HEK293 (cell line): ENCODE data around the gene ZNF429.
"Not testable (repeated sequence)": the region's sequence is repeated elsewhere in the genome, so short reads cannot be mapped to it uniquely, and the experiment has no call there.

Source experiments
- CTCF ChIA-PET: fragments of 350-600 bp; formaldehyde crosslinking; extraction: SDS; loops from one replicate; lab custom pipeline; 2021; ENCODE audit warnings: antibody characterized with exemption; lab: Yijun Ruan, JAX
- POLR2A ChIA-PET: fragments of 300-600 bp; formaldehyde crosslinking; extraction: SDS; loops from one replicate; lab custom pipeline; 2020; ENCODE audit warnings: antibody characterized with exemption, inconsistent platforms; lab: Yijun Ruan, JAX
- H3K27ac ChIP-seq: fragments of 200-500 bp; sonication (Bioruptor generic); 2 replicates; pipeline ENCODE4 v1.5.1; 2014; ENCODE audit warnings: low read depth, low read length, control low read depth, inconsistent platforms; ENCODE audit errors: extremely low read depth
- H3K36me3 ChIP-seq, 2 experiments: fragments of 200-500 bp in 1 of 2; sonication (Bioruptor generic) in 1 of 2; 1 replicate in 1 of 2; 2 replicates in 1 of 2; pipeline ENCODE4 v1.5.1; 2014 to 2017; ENCODE audit warnings: inconsistent platforms in 2 of 2, low read length in 2 of 2; ENCODE audit not compliant: control insufficient read depth in 2 of 2, insufficient read depth in 1 of 2
- H3K4me1 ChIP-seq: fragments of 200-500 bp; sonication (Bioruptor generic); 2 replicates; pipeline ENCODE4 v1.5.1; 2014; ENCODE audit warnings: mild to moderate bottlenecking, low read length, inconsistent platforms; ENCODE audit not compliant: control insufficient read depth, insufficient read depth
- H3K4me3 ChIP-seq: 2 replicates; pipeline ENCODE4 v1.5.1; 2011; ENCODE audit warnings: low read depth, mild to moderate bottlenecking, control low read depth, low read length, moderate library complexity
- H3K9me3 ChIP-seq: fragments of 200-500 bp; sonication (Bioruptor generic); 2 replicates; pipeline ENCODE4 v1.5.1; 2014; ENCODE audit warnings: low read depth, low read length, inconsistent platforms; ENCODE audit not compliant: control insufficient read depth, insufficient read depth
- GLIS1 ChIP-seq: fragments of 450-650 bp; formaldehyde crosslinking; IDR thresholded peaks from 2 replicates; pipeline ENCODE4 v1.5.1; 2016; ENCODE audit warnings: missing biosample characterization, missing genetic modification characterization
- KLF1 ChIP-seq: fragments of 450-650 bp; formaldehyde crosslinking; IDR thresholded peaks from 2 replicates; pipeline ENCODE4 v1.5.1; 2016; ENCODE audit warnings: missing biosample characterization, missing genetic modification characterization
- KLF16 ChIP-seq: fragments of 450-650 bp; formaldehyde crosslinking; IDR thresholded peaks from 2 replicates; pipeline ENCODE4 v1.5.1; 2017; ENCODE audit warnings: missing biosample characterization, missing genetic modification characterization
- TSHZ1 ChIP-seq: fragments of 450-650 bp; formaldehyde crosslinking; IDR thresholded peaks from 2 replicates; pipeline ENCODE4 v1.5.1; 2016; ENCODE audit warnings: missing biosample characterization, missing genetic modification characterization, borderline replicate concordance
- ZNF169 ChIP-seq: fragments of 450-650 bp; formaldehyde crosslinking; IDR thresholded peaks from 2 replicates; pipeline ENCODE4 v1.5.1; 2016; ENCODE audit warnings: missing biosample characterization, missing genetic modification characterization
- ZNF184 ChIP-seq: fragments of 450-650 bp; IDR thresholded peaks from 2 replicates; pipeline ENCODE4 v1.5.1; 2018; ENCODE audit warnings: missing biosample characterization, mild to moderate bottlenecking, missing genetic modification characterization
- ZNF23 ChIP-seq: fragments of 450-650 bp; formaldehyde crosslinking; IDR thresholded peaks from 2 replicates; pipeline ENCODE4 v1.5.1; 2016; ENCODE audit warnings: missing biosample characterization, missing genetic modification characterization, borderline replicate concordance
- ZNF266 ChIP-seq: fragments of 450-650 bp; formaldehyde crosslinking; IDR thresholded peaks from 2 replicates; pipeline ENCODE4 v1.5.1; 2016; ENCODE audit warnings: missing biosample characterization, missing genetic modification characterization, low read depth
- ZNF335 ChIP-seq: fragments of 450-650 bp; formaldehyde crosslinking; conservative IDR thresholded peaks from 2 replicates; pipeline ENCODE4 v1.5.1; 2016; ENCODE audit warnings: missing biosample characterization, missing genetic modification characterization
- ZNF530 ChIP-seq: fragments of 450-650 bp; formaldehyde crosslinking; IDR thresholded peaks from 2 replicates; pipeline ENCODE4 v1.5.1; 2016; ENCODE audit warnings: low read depth, missing biosample characterization, missing genetic modification characterization
- ZNF549 ChIP-seq: fragments of 450-650 bp; IDR thresholded peaks from 2 replicates; pipeline ENCODE4 v1.5.1; 2018; ENCODE audit warnings: missing biosample characterization, missing genetic modification characterization, mild to moderate bottlenecking, inconsistent platforms, moderate library complexity
- ZNF558 ChIP-seq: fragments of 450-650 bp; formaldehyde crosslinking; IDR thresholded peaks from 2 replicates; pipeline ENCODE4 v1.5.1; 2016; ENCODE audit warnings: missing biosample characterization, missing genetic modification characterization
- ZNF596 ChIP-seq: fragments of 450-650 bp; IDR thresholded peaks from 2 replicates; pipeline ENCODE4 v1.5.0; 2018; ENCODE audit warnings: missing biosample characterization, mild to moderate bottlenecking, missing genetic modification characterization, moderate library complexity
- ZNF843 ChIP-seq: fragments of 450-650 bp; formaldehyde crosslinking; IDR thresholded peaks from 2 replicates; pipeline ENCODE4 v1.5.1; 2016; ENCODE audit warnings: missing biosample characterization, missing genetic modification characterization
- ZSCAN23 ChIP-seq: fragments of 450-650 bp; formaldehyde crosslinking; IDR thresholded peaks from 2 replicates; pipeline ENCODE4 v1.5.1; 2016; ENCODE audit warnings: missing biosample characterization, missing genetic modification characterization
- TF ChIP-seq, protein P1 (sequence below): fragments of 450-650 bp; IDR thresholded peaks from 2 replicates; pipeline ENCODE4 v1.5.1; 2018; ENCODE audit warnings: missing biosample characterization, missing genetic modification characterization
- TF ChIP-seq, protein P2 (sequence below): fragments of 450-650 bp; formaldehyde crosslinking; IDR thresholded peaks from 2 replicates; pipeline ENCODE4 v1.5.1; 2016; ENCODE audit warnings: missing biosample characterization, missing genetic modification characterization
- TF ChIP-seq, protein P3 (sequence below): fragments of 450-650 bp; formaldehyde crosslinking; IDR thresholded peaks from 2 replicates; pipeline ENCODE4 v1.5.1; 2016; ENCODE audit warnings: missing biosample characterization, missing genetic modification characterization

The ZNF429 gene

GRCh38 chr19:21508198-21508597 lies 2.8 kb downstream of the ZNF429 start (continued):
- TF ChIP-seq, protein P1, sequence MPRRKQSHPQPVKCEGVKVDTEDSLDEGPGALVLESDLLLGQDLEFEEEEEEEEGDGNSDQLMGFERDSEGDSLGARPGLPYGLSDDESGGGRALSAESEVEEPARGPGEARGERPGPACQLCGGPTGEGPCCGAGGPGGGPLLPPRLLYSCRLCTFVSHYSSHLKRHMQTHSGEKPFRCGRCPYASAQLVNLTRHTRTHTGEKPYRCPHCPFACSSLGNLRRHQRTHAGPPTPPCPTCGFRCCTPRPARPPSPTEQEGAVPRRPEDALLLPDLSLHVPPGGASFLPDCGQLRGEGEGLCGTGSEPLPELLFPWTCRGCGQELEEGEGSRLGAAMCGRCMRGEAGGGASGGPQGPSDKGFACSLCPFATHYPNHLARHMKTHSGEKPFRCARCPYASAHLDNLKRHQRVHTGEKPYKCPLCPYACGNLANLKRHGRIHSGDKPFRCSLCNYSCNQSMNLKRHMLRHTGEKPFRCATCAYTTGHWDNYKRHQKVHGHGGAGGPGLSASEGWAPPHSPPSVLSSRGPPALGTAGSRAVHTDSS (tag by site-specific recombination) = no peak
- TF ChIP-seq TSHZ1 (tag by site-specific recombination) = no peak
- no peak for TF ChIP-seq ZNF266 (tag by site-specific recombination)
- TF ChIP-seq, protein P2, sequence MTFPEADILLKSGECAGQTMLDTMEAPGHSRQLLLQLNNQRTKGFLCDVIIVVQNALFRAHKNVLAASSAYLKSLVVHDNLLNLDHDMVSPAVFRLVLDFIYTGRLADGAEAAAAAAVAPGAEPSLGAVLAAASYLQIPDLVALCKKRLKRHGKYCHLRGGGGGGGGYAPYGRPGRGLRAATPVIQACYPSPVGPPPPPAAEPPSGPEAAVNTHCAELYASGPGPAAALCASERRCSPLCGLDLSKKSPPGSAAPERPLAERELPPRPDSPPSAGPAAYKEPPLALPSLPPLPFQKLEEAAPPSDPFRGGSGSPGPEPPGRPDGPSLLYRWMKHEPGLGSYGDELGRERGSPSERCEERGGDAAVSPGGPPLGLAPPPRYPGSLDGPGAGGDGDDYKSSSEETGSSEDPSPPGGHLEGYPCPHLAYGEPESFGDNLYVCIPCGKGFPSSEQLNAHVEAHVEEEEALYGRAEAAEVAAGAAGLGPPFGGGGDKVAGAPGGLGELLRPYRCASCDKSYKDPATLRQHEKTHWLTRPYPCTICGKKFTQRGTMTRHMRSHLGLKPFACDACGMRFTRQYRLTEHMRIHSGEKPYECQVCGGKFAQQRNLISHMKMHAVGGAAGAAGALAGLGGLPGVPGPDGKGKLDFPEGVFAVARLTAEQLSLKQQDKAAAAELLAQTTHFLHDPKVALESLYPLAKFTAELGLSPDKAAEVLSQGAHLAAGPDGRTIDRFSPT (tag by site-specific recombination) = no peak
- TF ChIP-seq ZSCAN23 (tag by site-specific recombination) = no peak
- TF ChIP-seq, protein P3, sequence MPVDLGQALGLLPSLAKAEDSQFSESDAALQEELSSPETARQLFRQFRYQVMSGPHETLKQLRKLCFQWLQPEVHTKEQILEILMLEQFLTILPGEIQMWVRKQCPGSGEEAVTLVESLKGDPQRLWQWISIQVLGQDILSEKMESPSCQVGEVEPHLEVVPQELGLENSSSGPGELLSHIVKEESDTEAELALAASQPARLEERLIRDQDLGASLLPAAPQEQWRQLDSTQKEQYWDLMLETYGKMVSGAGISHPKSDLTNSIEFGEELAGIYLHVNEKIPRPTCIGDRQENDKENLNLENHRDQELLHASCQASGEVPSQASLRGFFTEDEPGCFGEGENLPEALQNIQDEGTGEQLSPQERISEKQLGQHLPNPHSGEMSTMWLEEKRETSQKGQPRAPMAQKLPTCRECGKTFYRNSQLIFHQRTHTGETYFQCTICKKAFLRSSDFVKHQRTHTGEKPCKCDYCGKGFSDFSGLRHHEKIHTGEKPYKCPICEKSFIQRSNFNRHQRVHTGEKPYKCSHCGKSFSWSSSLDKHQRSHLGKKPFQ = no peak
- TF ChIP-seq KLF16 (tag by site-specific recombination) = no peak
- TF ChIP-seq GLIS1 = no peak
- no peak for TF ChIP-seq ZNF530 (tag by site-specific recombination)
- TF ChIP-seq KLF1 (tag by site-specific recombination) = no peak
- no peak for TF ChIP-seq ZNF169

- CTCF ChIA-PET, H3K27ac ChIP-seq, POLR2A ChIA-PET, H3K4me3 ChIP-seq, H3K9me3 ChIP-seq, H3K4me1 ChIP-seq: not testable (repeated sequence)
- H3K36me3 ChIP-seq = peaks cover 0 to 10% of the 10 kb centered on the region in 2 experiments; a peak in 1 of 3 replicates
Observed at GRCh38 chr19:21511058-21511457, 5.7 kb downstream of the ZNF429 start.

GRCh38 chr19:21512609-21513008 lies 7.2 kb downstream of the ZNF429 start:
- H3K4me3 ChIP-seq, H3K27ac ChIP-seq, CTCF ChIA-PET, H3K4me1 ChIP-seq, POLR2A ChIA-PET, H3K36me3 ChIP-seq, H3K9me3 ChIP-seq: not testable (repeated sequence)

- POLR2A ChIA-PET = no interaction called here
- Histone ChIP-seq H3K9me3 (no peaks in the 10 kb centered on the region), H3K27ac (no peak overlapping the region), H3K4me3 (no peak overlapping the region), H3K4me1 (no peaks in the 10 kb centered on the region), H3K36me3 (peaks cover 0 to 1% of the 10 kb centered on the region in 2 experiments; a peak in 1 of 3 replicates)
- CTCF ChIA-PET = interaction anchor here (0.5 kb wide), 1 partner anchor 40 kb away, joined by 4 read pairs; no protein-coding TSS in a partner anchor
- no peak for TF ChIP-seq ZNF549 (tag by site-specific recombination)
- no peak for TF ChIP-seq ZNF558 (tag by site-specific recombination)
- TF ChIP-seq TSHZ1 (tag by site-specific recombination) = no peak
- no peak for TF ChIP-seq ZNF23 (tag by site-specific recombination)
- no peak for TF ChIP-seq ZNF184 (tag by site-specific recombination)
- TF ChIP-seq ZNF596 = no peak
- no peak for TF ChIP-seq ZNF843 (tag by site-specific recombination)
- TF ChIP-seq ZNF335 = no peak
- no peak for TF ChIP-seq ZSCAN23 (tag by site-specific recombination)
Observed at GRCh38 chr19:21513651-21514050, 8.2 kb downstream of the ZNF429 start.
